KMS-11 (cell line): ENCODE measurements around the gene BRF1.

Experiments
- H2AFZ ChIP-seq: fragments of 200-600 bp; sonication (generic); 2 replicates; pipeline ENCODE4 v1.6.1; 2016; ENCODE audit warnings: antibody characterized with exemption, mixed run types, low read depth
- H3K27ac ChIP-seq: fragments of 200-600 bp; sonication (generic); 2 replicates; pipeline ENCODE4 v1.6.1; 2016; ENCODE audit warnings: mild to moderate bottlenecking, mixed run types
- H3K27me3 ChIP-seq: fragments of 200-600 bp; sonication (generic); 2 replicates; pipeline ENCODE4 v1.6.1; 2017; ENCODE audit warnings: mild to moderate bottlenecking, low read depth, mixed run types, moderate library complexity; ENCODE audit not compliant: insufficient read depth
- H3K36me3 ChIP-seq: fragments of 200-600 bp; sonication (generic); 2 replicates; pipeline ENCODE4 v1.6.1; 2017; ENCODE audit warnings: mild to moderate bottlenecking, mixed run types; ENCODE audit not compliant: insufficient read depth
- H3K4me1 ChIP-seq: fragments of 200-600 bp; sonication (generic); 2 replicates; pipeline ENCODE4 v1.6.1; 2016; ENCODE audit warnings: mild to moderate bottlenecking, low read depth, mixed run types; ENCODE audit not compliant: poor library complexity, severe bottlenecking
- H3K4me2 ChIP-seq: fragments of 200-600 bp; sonication (generic); 2 replicates; pipeline ENCODE4 v1.7.0; 2016; ENCODE audit warnings: mild to moderate bottlenecking, mixed run types
- H3K4me3 ChIP-seq: fragments of 200-600 bp; sonication (generic); IDR thresholded peaks from 2 replicates; pipeline ENCODE4 v1.6.1; 2017; ENCODE audit warnings: low read depth, low read length, mixed read lengths; ENCODE audit not compliant: insufficient read depth
- H3K79me2 ChIP-seq: fragments of 200-600 bp; sonication (generic); 2 replicates; pipeline ENCODE4 v1.6.1; 2016; ENCODE audit warnings: low read depth, mixed run types; ENCODE audit not compliant: insufficient read depth
- H3K9ac ChIP-seq: fragments of 200-600 bp; sonication (generic); 2 replicates; pipeline ENCODE4 v1.6.1; 2016; ENCODE audit warnings: mild to moderate bottlenecking, mixed run types
- H4K20me1 ChIP-seq: fragments of 200-600 bp; sonication (generic); 2 replicates; pipeline ENCODE4 v1.6.1; 2016; ENCODE audit warnings: mild to moderate bottlenecking, mixed run types; ENCODE audit not compliant: insufficient read depth
- TF ChIP-seq, protein P1 (sequence below): fragments of 200-600 bp; sonication (generic); conservative IDR thresholded peaks from 2 replicates; pipeline ENCODE4 v1.6.1; 2017; ENCODE audit warnings: low read depth, mild to moderate bottlenecking, antibody characterized with exemption, low read length, moderate library complexity, mixed read lengths

The BRF1 gene

DNA sequence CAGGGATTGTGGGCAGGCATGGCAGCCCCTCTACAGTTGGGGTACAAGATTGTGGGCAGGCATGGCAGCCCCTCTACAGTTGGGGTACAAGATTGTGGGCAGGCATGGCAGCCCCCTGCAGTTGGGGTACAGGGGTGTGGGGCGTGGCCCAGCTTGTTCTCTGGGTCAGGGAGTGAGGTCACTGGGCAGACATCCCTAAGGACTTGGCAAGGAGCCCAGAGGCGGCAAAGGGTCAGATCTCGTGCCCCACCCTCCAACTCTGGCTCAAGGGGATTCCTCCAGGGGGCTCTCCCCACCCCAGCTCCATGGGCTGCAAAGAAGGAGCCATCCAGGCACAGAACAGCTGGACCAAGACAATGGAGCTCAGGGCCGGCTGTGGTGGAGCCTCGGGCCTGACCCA, 93.9 kb downstream of the BRF1 start:
- TF ChIP-seq, protein P1, sequence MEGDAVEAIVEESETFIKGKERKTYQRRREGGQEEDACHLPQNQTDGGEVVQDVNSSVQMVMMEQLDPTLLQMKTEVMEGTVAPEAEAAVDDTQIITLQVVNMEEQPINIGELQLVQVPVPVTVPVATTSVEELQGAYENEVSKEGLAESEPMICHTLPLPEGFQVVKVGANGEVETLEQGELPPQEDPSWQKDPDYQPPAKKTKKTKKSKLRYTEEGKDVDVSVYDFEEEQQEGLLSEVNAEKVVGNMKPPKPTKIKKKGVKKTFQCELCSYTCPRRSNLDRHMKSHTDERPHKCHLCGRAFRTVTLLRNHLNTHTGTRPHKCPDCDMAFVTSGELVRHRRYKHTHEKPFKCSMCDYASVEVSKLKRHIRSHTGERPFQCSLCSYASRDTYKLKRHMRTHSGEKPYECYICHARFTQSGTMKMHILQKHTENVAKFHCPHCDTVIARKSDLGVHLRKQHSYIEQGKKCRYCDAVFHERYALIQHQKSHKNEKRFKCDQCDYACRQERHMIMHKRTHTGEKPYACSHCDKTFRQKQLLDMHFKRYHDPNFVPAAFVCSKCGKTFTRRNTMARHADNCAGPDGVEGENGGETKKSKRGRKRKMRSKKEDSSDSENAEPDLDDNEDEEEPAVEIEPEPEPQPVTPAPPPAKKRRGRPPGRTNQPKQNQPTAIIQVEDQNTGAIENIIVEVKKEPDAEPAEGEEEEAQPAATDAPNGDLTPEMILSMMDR = no peak
- H4K20me1 ChIP-seq = no peaks in the 10 kb centered on the region
- H3K4me3 ChIP-seq = no peak overlapping the region
- no peaks in the 10 kb centered on the region for H3K79me2 ChIP-seq
- H3K27me3 ChIP-seq = no peaks in the 10 kb centered on the region
- no peak overlapping the region for H3K4me2 ChIP-seq
- H3K36me3 ChIP-seq = no peaks in the 10 kb centered on the region
- no peak overlapping the region for H2AFZ ChIP-seq
- H3K4me1 ChIP-seq = no peaks in the 10 kb centered on the region
- no peak overlapping the region for H3K27ac ChIP-seq
- H3K9ac ChIP-seq = no peak overlapping the region

- H3K9ac ChIP-seq = no peak overlapping the region
- no peak overlapping the region for H3K27ac ChIP-seq
- H3K4me3 ChIP-seq = no peak overlapping the region
- H3K4me1 ChIP-seq = no peaks in the 10 kb centered on the region
- no peak overlapping the region for H2AFZ ChIP-seq
- H3K36me3 ChIP-seq = no peaks in the 10 kb centered on the region
- no peaks in the 10 kb centered on the region for H3K27me3 ChIP-seq
- no peak overlapping the region for H3K4me2 ChIP-seq
- no peaks in the 10 kb centered on the region for H3K79me2 ChIP-seq
- TF ChIP-seq, protein P1 = no peak
- no peaks in the 10 kb centered on the region for H4K20me1 ChIP-seq
These were observed 95.1 kb downstream of the BRF1 start for GRCh38 chr14:105205673-105206208.

- Histone ChIP-seq H4K20me1 (no peaks in the 10 kb centered on the region), H3K27ac (no peak overlapping the region), H3K4me3 (no peak overlapping the region), H2AFZ (no peak overlapping the region), H3K36me3 (no peaks in the 10 kb centered on the region), H3K27me3 (no peaks in the 10 kb centered on the region), H3K4me1 (no peaks in the 10 kb centered on the region), H3K9ac (no peak overlapping the region), H3K4me2 (no peak overlapping the region), H3K79me2 (no peaks in the 10 kb centered on the region)
- TF ChIP-seq, protein P1 = no peak
These were observed 95.7 kb downstream of the BRF1 start for GRCh38 chr14:105204931-105205672.

DNA sequence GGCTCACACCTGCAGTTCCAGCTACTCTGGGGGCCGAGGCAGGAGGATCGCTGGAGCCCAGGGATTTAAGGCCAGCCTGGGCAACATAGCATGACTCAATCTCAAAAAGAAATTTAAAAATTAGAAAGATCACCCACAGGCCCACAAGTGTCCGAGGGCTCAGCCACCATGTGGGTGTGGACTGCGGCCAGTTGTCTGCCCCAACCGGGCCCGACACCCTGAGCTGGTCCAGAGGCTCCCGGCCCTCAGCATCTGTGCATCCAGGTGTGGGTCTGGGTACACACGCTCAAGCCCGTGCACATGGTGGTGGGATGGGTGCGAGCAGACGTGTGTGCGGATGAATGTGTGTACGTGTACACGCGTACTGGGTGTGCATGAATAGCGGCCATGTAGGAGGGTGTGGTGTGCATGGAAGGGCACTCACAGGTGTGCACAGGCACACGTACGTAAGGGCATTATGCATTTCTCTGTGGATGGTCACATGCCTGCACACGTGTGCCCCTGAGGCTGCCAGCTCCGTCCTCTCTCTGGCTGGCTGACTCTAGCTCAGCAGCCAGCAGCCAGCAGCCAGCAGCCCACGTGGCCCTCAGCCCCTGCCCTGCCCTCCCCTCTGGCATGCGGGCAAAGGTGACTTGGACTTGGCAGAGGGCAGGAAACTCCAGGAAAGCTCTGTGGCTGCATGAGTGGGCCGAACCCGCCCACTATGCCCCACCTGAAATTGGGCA, 96.4 kb downstream of the BRF1 start:
- no peaks in the 10 kb centered on the region for H3K36me3 ChIP-seq

More for the DNA sequence above, 96.4 kb downstream of the BRF1 start:
- Histone ChIP-seq H3K4me1 (no peaks in the 10 kb centered on the region), H3K4me2 (no peak overlapping the region), H3K27me3 (no peaks in the 10 kb centered on the region; the same call in 1 of the 2 replicates), H3K9ac (no peak overlapping the region), H3K4me3 (no peak overlapping the region), H3K79me2 (no peaks in the 10 kb centered on the region), H2AFZ (no peak overlapping the region), H4K20me1 (no peaks in the 10 kb centered on the region), H3K27ac (no peak overlapping the region)
- TF ChIP-seq, protein P1 = no peak
